GM19463 (cell line): ENCODE data around the gene GRID2IP.
A peak's percentile ranks its signal among the peaks of the same experiment; 100 is the strongest.
"Not testable (repeated sequence)": the region's sequence is repeated elsewhere in the genome, so short reads cannot be mapped to it uniquely, and the experiment has no call there.

Source experiments
- ATAC-seq: cut with Tn5 transposase; IDR thresholded peaks from one replicate; pipeline ENCODE4 v1.9.1; 2021; ENCODE audit warnings: mild to moderate bottlenecking, moderate library complexity; ENCODE audit not compliant: unreplicated experiment

Gene GRID2IP

GRCh38 chr7:6453734-6454133, 97.5 kb downstream of the GRID2IP start:
- no peak for ATAC-seq

GRCh38 chr7:6451224-6451705, 100.0 kb downstream of the GRID2IP start:
- ATAC-seq = no peak

GRCh38 chr7:6450591-6450990, 100.7 kb downstream of the GRID2IP start:
- ATAC-seq = not testable (repeated sequence)

- ATAC-seq = not testable (repeated sequence)
Observed at GRCh38 chr7:6449884-6450283, 101.4 kb downstream of the GRID2IP start.

GRCh38 chr7:6448943-6449543, 102.2 kb downstream of the GRID2IP start:
- ATAC-seq = no peak

GRCh38 chr7:6447581-6448199, 103.6 kb downstream of the GRID2IP start, which contains the start of gene DAGLB:
Gene DAGLB, minus strand, starts transcription at chr7:6447954. Its CDS starts 112 bp downstream, at chr7:6447842.
- peak; percentile 80 for ATAC-seq
